PC-3 (cell line): ENCODE results near the gene SH3BP1. TPM values are rescaled to one million over a fixed set of nuclear protein-coding genes. Genes with fewer than 3 reads are reported as not detected.

Source experiments
- ATAC-seq: fragments of 200-7000 bp; cut with Tn5 transposase; 2 replicates; pipeline ENCODE4 v1.9.1; 2020; ENCODE audit warnings: mild to moderate bottlenecking, moderate library complexity
- BruUV-seq: library from RNA; stranded (reverse); fragments of 400-500 nt; replicated peaks from 2 replicates; lab custom pipeline; 2021; lab: Mats Ljungman, UMichigan
- CTCF ChIA-PET: fragments of 300-600 bp; sonication (Branson Sonifier 250); formaldehyde crosslinking; loops from one replicate; lab custom pipeline; 2022; ENCODE audit warnings: antibody characterized with exemption; lab: Charles Lee
- POLR2A ChIA-PET: fragments of 300-600 bp; sonication (Branson Sonifier 250); formaldehyde crosslinking; loops from one replicate; lab custom pipeline; 2022; ENCODE audit warnings: antibody characterized with exemption; ENCODE audit not compliant: unreplicated experiment; lab: Charles Lee
- DNase-seq: peaks from one replicate; pipeline ENCODE4 v3.0.0-alpha.2; 2015
- H2AFZ ChIP-seq: fragments of 300-600 bp; sonication (generic); 2 replicates; pipeline ENCODE4 v1.6.0; 2016; ENCODE audit warnings: antibody characterized with exemption, low read length
- H3F3A ChIP-seq: fragments of 300-600 bp; sonication (generic); one replicate; pipeline ENCODE4 v1.6.0; 2017; ENCODE audit warnings: antibody characterized with exemption, low read length, control low read depth, mild to moderate bottlenecking; ENCODE audit not compliant: unreplicated experiment
- H3K27ac ChIP-seq: fragments of 300-600 bp; sonication (generic); 2 replicates; pipeline ENCODE4 v1.5.1; 2016; ENCODE audit warnings: mild to moderate bottlenecking, low read length
- H3K27me3 ChIP-seq: fragments of 300-600 bp; sonication (generic); 2 replicates; pipeline ENCODE4 v1.6.1; 2016; ENCODE audit warnings: low read length, mixed read lengths
- H3K36me3 ChIP-seq: fragments of 300-600 bp; sonication (generic); 2 replicates; pipeline ENCODE4 v1.6.1; 2016; ENCODE audit warnings: low read depth, mixed run types, low read length, mixed read lengths
- H3K4me1 ChIP-seq: fragments of 300-600 bp; sonication (generic); 2 replicates; pipeline ENCODE4 v1.5.1; 2016; ENCODE audit warnings: low read length; ENCODE audit not compliant: insufficient read depth
- H3K4me2 ChIP-seq: fragments of 300-600 bp; sonication (generic); 2 replicates; pipeline ENCODE4 v1.6.0; 2016; ENCODE audit warnings: low read length
- H3K4me3 ChIP-seq: fragments of 300-600 bp; sonication (generic); 2 replicates; pipeline ENCODE4 v1.5.1; 2016; ENCODE audit warnings: mild to moderate bottlenecking, low read length, mixed read lengths
- H3K79me2 ChIP-seq: fragments of 300-600 bp; sonication (generic); 2 replicates; pipeline ENCODE4 v1.6.1; 2017; ENCODE audit warnings: low read length, mixed read lengths
- H3K9ac ChIP-seq: fragments of 300-600 bp; sonication (generic); 2 replicates; pipeline ENCODE4 v1.6.0; 2016; ENCODE audit warnings: mild to moderate bottlenecking, low read length
- H3K9me2 ChIP-seq: fragments of 300-600 bp; sonication (generic); replicated peaks from 2 replicates; pipeline ENCODE4 v1.6.1; 2016; ENCODE audit warnings: mixed run types, low read length, mixed read lengths
- H3K9me3 ChIP-seq: fragments of 300-600 bp; sonication (generic); 2 replicates; pipeline ENCODE4 v1.6.1; 2016; ENCODE audit warnings: low read length, mixed read lengths
- H4K20me1 ChIP-seq: fragments of 300-600 bp; sonication (generic); 2 replicates; pipeline ENCODE4 v1.6.1; 2016; ENCODE audit warnings: low read length, mixed read lengths
- EZH2 ChIP-seq: fragments of 300-600 bp; sonication (generic); IDR thresholded peaks from one replicate; pipeline ENCODE4 v1.6.1; 2017; ENCODE audit warnings: antibody characterized with exemption, mild to moderate bottlenecking, low read length; ENCODE audit not compliant: unreplicated experiment
- EZH2phosphoT487 ChIP-seq: fragments of 300-600 bp; sonication (generic); IDR thresholded peaks from 2 replicates; pipeline ENCODE4 v1.6.1; 2018; ENCODE audit warnings: mild to moderate bottlenecking, antibody characterized with exemption, low read length, borderline replicate concordance
- intact Hi-C: fragments of 100-400 bp; cut with micrococcal nuclease; formaldehyde crosslinking; loops from 2 replicates; pipeline ENCODE4 v1.9.0; 2023
- total RNA-seq: library from RNA; depleted of rRNA; stranded (reverse); fragments of >200 nt; gene quantifications from 2 replicates; pipeline ENCODE4 v1.2.3, GENCODE V29; 2014
- TF ChIP-seq, protein P1 (sequence below): fragments of 300-600 bp; sonication (generic); conservative IDR thresholded peaks from 2 replicates; pipeline ENCODE4 v1.5.1; 2017; ENCODE audit warnings: antibody characterized with exemption, low read depth, mild to moderate bottlenecking, low read length

The SH3BP1 gene
- total RNA-seq, 1 experiment from 2014 or later: 18.0 TPM

DNA sequence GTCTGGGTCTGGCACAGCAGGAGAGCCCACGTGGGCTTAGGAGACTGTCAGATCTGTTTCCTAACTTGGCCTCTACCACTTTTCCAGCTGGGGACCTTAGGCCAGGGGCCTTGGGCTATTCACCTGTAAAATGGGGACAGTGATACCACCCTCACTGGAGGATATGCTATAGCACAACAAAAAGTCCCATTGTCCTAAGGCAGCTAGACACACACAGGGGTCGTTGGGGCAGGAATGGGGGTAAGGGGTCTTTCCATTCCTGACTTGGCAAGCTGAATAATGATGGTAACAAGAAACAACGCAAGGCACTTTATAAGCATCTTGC lies 2.6 kb upstream of the SH3BP1 start:
- Histone ChIP-seq H3K27me3 (no peaks in the 10 kb centered on the region), H3K4me1 (peaks cover 9% of the 10 kb centered on the region; the same call in 1 of the 2 replicates), H3K9me2 (no peaks in the 10 kb centered on the region), H3K9ac (no peak overlapping the region), H3K4me2 (no peak overlapping the region), H3K4me3 (no peak overlapping the region), H3F3A (no peaks in the 10 kb centered on the region), H3K36me3 (no peaks in the 10 kb centered on the region), H3K27ac (no peak overlapping the region), H3K9me3 (no peaks in the 10 kb centered on the region), H3K79me2 (0 out of 2 replicates have a peak, but pooled peaks cover 6% of the 10 kb centered on the region), H2AFZ (no peak overlapping the region), H4K20me1 (no peaks in the 10 kb centered on the region)
- intact Hi-C loops: no loop called here
- ATAC-seq (no peak), DNase-seq (no peak)
- POLR2A ChIA-PET: no interaction called here
- CTCF ChIA-PET: no interaction called here
- no TSS peak for BruUV-seq
- TF ChIP-seq EZH2phosphoT487 (no peak), EZH2 (no peak)
- TF ChIP-seq, protein P1, sequence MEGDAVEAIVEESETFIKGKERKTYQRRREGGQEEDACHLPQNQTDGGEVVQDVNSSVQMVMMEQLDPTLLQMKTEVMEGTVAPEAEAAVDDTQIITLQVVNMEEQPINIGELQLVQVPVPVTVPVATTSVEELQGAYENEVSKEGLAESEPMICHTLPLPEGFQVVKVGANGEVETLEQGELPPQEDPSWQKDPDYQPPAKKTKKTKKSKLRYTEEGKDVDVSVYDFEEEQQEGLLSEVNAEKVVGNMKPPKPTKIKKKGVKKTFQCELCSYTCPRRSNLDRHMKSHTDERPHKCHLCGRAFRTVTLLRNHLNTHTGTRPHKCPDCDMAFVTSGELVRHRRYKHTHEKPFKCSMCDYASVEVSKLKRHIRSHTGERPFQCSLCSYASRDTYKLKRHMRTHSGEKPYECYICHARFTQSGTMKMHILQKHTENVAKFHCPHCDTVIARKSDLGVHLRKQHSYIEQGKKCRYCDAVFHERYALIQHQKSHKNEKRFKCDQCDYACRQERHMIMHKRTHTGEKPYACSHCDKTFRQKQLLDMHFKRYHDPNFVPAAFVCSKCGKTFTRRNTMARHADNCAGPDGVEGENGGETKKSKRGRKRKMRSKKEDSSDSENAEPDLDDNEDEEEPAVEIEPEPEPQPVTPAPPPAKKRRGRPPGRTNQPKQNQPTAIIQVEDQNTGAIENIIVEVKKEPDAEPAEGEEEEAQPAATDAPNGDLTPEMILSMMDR: no peak

DNA sequence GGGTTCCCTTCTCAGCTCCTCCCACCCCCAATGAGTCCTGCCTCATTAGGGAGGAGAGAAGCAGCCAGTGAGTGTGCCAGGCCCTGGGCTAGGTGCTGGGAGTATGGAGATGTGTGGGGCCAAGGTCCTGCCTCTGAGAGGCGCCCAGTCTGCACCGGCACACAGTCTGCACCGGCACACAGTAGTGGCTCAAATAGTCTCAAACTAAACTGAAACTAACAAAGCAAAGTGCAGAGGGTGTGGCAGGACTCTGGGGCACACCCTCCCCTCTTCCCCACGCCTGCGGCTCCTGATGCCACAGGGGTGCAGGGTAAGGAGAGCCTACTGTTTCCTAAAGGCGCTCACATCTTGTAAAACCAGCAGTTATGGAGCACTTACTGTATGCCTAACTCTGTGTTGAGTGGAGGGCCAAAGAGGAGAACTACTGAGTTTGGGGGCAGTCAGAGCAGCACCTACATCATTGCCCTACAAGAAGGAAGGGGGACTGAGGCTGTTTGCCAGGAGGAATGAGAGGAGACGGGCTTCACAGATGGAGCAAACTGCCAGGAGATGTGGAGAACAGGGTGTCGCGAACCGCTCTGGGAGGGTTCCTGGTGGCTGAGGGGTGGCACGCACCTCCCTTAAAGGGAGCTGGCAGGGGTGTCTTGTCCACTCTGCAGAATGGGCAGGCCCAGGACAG lies 939 bp upstream of the SH3BP1 start:
- peak; percentile 3; the same call in 1 of the 2 replicates for ATAC-seq
- Histone ChIP-seq H3K36me3 (no peaks in the 10 kb centered on the region), H2AFZ (no peak overlapping the region), H3K27me3 (no peaks in the 10 kb centered on the region), H3K4me1 (peaks cover 9% of the 10 kb centered on the region; the same call in 1 of the 2 replicates), H3F3A (no peaks in the 10 kb centered on the region), H3K9me2 (no peaks in the 10 kb centered on the region), H3K27ac (no peak overlapping the region), H3K79me2 (0 out of 2 replicates have a peak, but pooled peaks cover 6% of the 10 kb centered on the region), H3K4me2 (no peak overlapping the region), H3K9me3 (no peaks in the 10 kb centered on the region), H3K9ac (no peak overlapping the region), H4K20me1 (no peaks in the 10 kb centered on the region), H3K4me3 (no peak overlapping the region)
- no peak for DNase-seq
- CTCF ChIA-PET: no interaction called here
- POLR2A ChIA-PET: no interaction called here
- intact Hi-C loops: no loop called here
- BruUV-seq: no TSS peak
- no peak for TF ChIP-seq EZH2
- no peak for TF ChIP-seq EZH2phosphoT487
- TF ChIP-seq, protein P1: no peak

DNA sequence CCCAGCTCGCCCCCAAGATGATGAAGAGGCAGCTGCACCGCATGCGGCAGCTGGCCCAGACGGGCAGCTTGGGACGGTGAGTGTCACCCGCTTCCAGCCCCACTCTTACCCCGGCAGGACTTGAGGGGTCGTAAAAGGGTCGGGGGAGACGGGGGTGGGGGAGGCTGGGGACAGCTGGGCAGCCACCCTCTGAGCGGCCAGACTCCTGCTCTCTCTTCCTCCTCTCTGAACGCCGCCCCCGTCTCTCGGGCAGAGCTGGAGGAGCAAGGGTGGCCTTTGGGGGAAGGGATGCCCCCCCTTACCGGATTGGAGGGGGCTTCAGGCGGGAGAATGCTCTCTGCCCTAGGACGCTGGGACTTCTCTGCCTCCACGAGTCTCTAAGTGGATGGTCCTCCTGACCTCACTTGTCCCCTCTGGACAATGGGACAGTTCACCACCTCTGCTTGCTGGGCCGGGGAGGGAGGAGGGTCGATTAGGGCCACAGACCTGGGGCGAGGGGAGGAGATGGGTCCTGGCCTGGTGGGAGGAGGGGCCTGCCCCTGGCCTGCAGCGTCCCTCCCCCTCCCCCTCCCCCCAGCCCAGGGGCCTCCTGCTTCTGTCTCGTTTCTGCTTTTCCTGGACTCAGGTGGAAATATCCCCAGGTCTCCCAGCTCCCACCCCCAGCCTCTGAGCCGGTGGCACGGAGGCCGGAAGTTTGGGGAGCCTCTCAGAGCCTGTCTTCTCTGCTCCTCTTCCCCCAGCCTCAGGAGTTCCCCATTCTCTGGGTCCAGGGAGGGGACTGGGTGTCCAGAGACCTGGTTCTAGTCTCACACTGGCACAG lies 512 bp downstream of the SH3BP1 start:
- POLR2A ChIA-PET: no interaction called here
- Histone ChIP-seq H3K36me3 (no peaks in the 10 kb centered on the region), H3K9me2 (no peaks in the 10 kb centered on the region), H3K4me3 (peak overlapping the region; percentile 79), H3K4me1 (peaks cover 9% of the 10 kb centered on the region; the same call in 1 of the 2 replicates), H4K20me1 (no peaks in the 10 kb centered on the region), H3F3A (no peaks in the 10 kb centered on the region), H3K9ac (peak overlapping the region; percentile 56), H3K79me2 (0 out of 2 replicates have a peak, but pooled peaks cover 6% of the 10 kb centered on the region), H2AFZ (peak overlapping the region; percentile 67), H3K4me2 (peak overlapping the region; percentile 90), H3K9me3 (no peaks in the 10 kb centered on the region), H3K27me3 (no peaks in the 10 kb centered on the region), H3K27ac (no peak overlapping the region)
- ATAC-seq: no peak; the same call in 1 of the 2 replicates
- CTCF ChIA-PET: interaction anchor here (0.9 kb wide), 1 partner anchor 33 kb away, joined by 3 read pairs; no protein-coding TSS in a partner anchor
- no TSS peak for BruUV-seq
- no peak for TF ChIP-seq EZH2phosphoT487
- TF ChIP-seq, protein P1: no peak
- intact Hi-C loops: no loop called here
- no peak for DNase-seq
